OCI-LY1 (cell line): ENCODE results near the gene TLR4.

ENCODE experiments used
- EZH2 ChIP-seq: fragments of 200-600 bp; sonication (generic), shearing (Covaris generic); IDR thresholded peaks from 2 replicates; pipeline ENCODE4 v1.8.0; 2017; ENCODE audit warnings: borderline replicate concordance, mixed run types, mild to moderate bottlenecking, antibody characterized with exemption, low read length, moderate library complexity, mixed read lengths
- TF ChIP-seq, protein P1 (sequence below): fragments of 200-600 bp; sonication (generic), shearing (Covaris generic); IDR thresholded peaks from 2 replicates; pipeline ENCODE4 v1.5.1; 2017; ENCODE audit warnings: mild to moderate bottlenecking, antibody characterized with exemption, low read length, moderate library complexity, mixed read lengths

DNA sequence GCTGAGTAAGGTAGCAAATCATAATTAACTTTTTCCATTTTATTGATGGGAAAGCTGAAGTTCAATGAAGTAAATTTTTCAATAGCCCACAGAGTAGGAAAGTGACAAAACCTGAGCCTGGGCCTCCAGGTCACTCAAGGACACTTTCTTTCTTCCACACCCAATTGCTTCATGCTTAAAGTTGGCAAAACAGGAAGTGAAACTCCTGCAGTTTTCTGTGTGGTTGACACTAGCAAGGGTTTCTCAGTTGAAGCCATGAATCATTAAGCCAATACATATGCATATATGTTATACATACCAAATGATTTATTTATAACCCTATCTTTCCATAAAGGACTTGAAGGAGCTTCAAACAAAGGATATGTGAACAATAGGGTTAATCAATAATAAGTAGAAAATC lies 13.9 kb downstream of the TLR4 start:
- TF ChIP-seq, protein P1, sequence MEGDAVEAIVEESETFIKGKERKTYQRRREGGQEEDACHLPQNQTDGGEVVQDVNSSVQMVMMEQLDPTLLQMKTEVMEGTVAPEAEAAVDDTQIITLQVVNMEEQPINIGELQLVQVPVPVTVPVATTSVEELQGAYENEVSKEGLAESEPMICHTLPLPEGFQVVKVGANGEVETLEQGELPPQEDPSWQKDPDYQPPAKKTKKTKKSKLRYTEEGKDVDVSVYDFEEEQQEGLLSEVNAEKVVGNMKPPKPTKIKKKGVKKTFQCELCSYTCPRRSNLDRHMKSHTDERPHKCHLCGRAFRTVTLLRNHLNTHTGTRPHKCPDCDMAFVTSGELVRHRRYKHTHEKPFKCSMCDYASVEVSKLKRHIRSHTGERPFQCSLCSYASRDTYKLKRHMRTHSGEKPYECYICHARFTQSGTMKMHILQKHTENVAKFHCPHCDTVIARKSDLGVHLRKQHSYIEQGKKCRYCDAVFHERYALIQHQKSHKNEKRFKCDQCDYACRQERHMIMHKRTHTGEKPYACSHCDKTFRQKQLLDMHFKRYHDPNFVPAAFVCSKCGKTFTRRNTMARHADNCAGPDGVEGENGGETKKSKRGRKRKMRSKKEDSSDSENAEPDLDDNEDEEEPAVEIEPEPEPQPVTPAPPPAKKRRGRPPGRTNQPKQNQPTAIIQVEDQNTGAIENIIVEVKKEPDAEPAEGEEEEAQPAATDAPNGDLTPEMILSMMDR = no peak
- TF ChIP-seq EZH2 = no peak
